GM23338 (cell line): Measurements from ENCODE around the gene KLHL22.

Source experiments
- POLR2AphosphoS5 ChIP-seq: IDR thresholded peaks from 2 replicates; pipeline ENCODE4 v1.6.1; 2016; ENCODE audit warnings: antibody characterized with exemption, low read depth
- TF ChIP-seq, protein P1 (sequence below): IDR thresholded peaks from 2 replicates; pipeline ENCODE4 v1.6.1; 2016; ENCODE audit warnings: antibody characterized with exemption
- TF ChIP-seq, protein P2 (sequence below): IDR thresholded peaks from one replicate; pipeline ENCODE4 v1.6.1; 2018; ENCODE audit warnings: antibody characterized with exemption; ENCODE audit not compliant: unreplicated experiment
- TF ChIP-seq, protein P3 (sequence below), 2 experiments: fragments of 200-600 bp in 1 of 2; sonication (generic) in 1 of 2; conservative IDR thresholded peaks; 2 replicates each; pipeline versions ENCODE4 v1.5.1 to v1.6.1; 2016 to 2017; ENCODE audit warnings: antibody characterized with exemption in 2 of 2, low read depth in 2 of 2, mild to moderate bottlenecking in 2 of 2, moderate library complexity in 1 of 2
- TF ChIP-seq, protein P4 (sequence below): fragments of 250-450 bp; sonication (Bioruptor Pico); IDR thresholded peaks from 2 replicates; pipeline ENCODE4 v1.5.0; 2020; ENCODE audit warnings: mild to moderate bottlenecking, moderate library complexity

DNA sequence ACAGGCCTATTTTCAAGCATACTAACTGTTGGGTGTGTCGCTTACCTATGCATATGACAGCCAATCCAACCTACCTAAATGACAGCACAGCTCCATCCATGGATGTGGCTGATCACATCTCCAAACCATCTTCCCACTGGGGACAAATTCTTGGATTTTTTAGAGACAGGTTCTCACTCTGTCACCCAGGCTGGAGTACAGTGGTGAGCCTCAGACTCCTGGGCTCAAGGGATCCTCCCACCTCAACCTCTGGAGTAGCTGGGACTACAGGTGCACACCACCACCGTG, 76.0 kb downstream of the KLHL22 start:
- TF ChIP-seq, protein P1, sequence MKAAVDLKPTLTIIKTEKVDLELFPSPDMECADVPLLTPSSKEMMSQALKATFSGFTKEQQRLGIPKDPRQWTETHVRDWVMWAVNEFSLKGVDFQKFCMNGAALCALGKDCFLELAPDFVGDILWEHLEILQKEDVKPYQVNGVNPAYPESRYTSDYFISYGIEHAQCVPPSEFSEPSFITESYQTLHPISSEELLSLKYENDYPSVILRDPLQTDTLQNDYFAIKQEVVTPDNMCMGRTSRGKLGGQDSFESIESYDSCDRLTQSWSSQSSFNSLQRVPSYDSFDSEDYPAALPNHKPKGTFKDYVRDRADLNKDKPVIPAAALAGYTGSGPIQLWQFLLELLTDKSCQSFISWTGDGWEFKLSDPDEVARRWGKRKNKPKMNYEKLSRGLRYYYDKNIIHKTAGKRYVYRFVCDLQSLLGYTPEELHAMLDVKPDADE, result no peak
- no peak for TF ChIP-seq POLR2AphosphoS5
- TF ChIP-seq, protein P2, sequence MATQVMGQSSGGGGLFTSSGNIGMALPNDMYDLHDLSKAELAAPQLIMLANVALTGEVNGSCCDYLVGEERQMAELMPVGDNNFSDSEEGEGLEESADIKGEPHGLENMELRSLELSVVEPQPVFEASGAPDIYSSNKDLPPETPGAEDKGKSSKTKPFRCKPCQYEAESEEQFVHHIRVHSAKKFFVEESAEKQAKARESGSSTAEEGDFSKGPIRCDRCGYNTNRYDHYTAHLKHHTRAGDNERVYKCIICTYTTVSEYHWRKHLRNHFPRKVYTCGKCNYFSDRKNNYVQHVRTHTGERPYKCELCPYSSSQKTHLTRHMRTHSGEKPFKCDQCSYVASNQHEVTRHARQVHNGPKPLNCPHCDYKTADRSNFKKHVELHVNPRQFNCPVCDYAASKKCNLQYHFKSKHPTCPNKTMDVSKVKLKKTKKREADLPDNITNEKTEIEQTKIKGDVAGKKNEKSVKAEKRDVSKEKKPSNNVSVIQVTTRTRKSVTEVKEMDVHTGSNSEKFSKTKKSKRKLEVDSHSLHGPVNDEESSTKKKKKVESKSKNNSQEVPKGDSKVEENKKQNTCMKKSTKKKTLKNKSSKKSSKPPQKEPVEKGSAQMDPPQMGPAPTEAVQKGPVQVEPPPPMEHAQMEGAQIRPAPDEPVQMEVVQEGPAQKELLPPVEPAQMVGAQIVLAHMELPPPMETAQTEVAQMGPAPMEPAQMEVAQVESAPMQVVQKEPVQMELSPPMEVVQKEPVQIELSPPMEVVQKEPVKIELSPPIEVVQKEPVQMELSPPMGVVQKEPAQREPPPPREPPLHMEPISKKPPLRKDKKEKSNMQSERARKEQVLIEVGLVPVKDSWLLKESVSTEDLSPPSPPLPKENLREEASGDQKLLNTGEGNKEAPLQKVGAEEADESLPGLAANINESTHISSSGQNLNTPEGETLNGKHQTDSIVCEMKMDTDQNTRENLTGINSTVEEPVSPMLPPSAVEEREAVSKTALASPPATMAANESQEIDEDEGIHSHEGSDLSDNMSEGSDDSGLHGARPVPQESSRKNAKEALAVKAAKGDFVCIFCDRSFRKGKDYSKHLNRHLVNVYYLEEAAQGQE, result no peak
- TF ChIP-seq, protein P3, sequence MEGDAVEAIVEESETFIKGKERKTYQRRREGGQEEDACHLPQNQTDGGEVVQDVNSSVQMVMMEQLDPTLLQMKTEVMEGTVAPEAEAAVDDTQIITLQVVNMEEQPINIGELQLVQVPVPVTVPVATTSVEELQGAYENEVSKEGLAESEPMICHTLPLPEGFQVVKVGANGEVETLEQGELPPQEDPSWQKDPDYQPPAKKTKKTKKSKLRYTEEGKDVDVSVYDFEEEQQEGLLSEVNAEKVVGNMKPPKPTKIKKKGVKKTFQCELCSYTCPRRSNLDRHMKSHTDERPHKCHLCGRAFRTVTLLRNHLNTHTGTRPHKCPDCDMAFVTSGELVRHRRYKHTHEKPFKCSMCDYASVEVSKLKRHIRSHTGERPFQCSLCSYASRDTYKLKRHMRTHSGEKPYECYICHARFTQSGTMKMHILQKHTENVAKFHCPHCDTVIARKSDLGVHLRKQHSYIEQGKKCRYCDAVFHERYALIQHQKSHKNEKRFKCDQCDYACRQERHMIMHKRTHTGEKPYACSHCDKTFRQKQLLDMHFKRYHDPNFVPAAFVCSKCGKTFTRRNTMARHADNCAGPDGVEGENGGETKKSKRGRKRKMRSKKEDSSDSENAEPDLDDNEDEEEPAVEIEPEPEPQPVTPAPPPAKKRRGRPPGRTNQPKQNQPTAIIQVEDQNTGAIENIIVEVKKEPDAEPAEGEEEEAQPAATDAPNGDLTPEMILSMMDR (conservative IDR thresholded peaks at IDR 0.05; ENCODE audit: low read depth in 2 of 2), result no peak
- TF ChIP-seq, protein P4, sequence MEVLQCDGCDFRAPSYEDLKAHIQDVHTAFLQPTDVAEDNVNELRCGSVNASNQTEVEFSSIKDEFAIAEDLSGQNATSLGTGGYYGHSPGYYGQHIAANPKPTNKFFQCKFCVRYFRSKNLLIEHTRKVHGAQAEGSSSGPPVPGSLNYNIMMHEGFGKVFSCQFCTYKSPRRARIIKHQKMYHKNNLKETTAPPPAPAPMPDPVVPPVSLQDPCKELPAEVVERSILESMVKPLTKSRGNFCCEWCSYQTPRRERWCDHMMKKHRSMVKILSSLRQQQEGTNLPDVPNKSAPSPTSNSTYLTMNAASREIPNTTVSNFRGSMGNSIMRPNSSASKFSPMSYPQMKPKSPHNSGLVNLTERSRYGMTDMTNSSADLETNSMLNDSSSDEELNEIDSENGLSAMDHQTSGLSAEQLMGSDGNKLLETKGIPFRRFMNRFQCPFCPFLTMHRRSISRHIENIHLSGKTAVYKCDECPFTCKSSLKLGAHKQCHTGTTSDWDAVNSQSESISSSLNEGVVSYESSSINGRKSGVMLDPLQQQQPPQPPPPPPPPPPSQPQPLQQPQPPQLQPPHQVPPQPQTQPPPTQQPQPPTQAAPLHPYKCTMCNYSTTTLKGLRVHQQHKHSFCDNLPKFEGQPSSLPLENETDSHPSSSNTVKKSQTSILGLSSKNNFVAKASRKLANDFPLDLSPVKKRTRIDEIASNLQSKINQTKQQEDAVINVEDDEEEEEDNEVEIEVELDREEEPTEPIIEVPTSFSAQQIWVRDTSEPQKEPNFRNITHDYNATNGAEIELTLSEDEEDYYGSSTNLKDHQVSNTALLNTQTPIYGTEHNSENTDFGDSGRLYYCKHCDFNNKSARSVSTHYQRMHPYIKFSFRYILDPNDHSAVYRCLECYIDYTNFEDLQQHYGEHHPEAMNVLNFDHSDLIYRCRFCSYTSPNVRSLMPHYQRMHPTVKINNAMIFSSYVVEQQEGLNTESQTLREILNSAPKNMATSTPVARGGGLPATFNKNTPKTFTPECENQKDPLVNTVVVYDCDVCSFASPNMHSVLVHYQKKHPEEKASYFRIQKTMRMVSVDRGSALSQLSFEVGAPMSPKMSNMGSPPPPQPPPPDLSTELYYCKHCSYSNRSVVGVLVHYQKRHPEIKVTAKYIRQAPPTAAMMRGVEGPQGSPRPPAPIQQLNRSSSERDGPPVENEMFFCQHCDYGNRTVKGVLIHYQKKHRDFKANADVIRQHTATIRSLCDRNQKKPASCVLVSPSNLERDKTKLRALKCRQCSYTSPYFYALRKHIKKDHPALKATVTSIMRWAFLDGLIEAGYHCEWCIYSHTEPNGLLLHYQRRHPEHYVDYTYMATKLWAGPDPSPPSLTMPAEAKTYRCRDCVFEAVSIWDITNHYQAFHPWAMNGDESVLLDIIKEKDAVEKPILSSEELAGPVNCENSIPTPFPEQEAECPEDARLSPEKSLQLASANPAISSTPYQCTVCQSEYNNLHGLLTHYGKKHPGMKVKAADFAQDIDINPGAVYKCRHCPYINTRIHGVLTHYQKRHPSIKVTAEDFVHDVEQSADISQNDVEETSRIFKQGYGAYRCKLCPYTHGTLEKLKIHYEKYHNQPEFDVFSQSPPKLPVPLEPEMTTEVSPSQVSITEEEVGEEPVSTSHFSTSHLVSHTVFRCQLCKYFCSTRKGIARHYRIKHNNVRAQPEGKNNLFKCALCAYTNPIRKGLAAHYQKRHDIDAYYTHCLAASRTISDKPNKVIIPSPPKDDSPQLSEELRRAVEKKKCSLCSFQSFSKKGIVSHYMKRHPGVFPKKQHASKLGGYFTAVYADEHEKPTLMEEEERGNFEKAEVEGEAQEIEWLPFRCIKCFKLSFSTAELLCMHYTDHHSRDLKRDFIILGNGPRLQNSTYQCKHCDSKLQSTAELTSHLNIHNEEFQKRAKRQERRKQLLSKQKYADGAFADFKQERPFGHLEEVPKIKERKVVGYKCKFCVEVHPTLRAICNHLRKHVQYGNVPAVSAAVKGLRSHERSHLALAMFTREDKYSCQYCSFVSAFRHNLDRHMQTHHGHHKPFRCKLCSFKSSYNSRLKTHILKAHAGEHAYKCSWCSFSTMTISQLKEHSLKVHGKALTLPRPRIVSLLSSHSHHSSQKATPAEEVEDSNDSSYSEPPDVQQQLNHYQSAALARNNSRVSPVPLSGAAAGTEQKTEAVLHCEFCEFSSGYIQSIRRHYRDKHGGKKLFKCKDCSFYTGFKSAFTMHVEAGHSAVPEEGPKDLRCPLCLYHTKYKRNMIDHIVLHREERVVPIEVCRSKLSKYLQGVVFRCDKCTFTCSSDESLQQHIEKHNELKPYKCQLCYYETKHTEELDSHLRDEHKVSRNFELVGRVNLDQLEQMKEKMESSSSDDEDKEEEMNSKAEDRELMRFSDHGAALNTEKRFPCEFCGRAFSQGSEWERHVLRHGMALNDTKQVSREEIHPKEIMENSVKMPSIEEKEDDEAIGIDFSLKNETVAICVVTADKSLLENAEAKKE, result no peak
